Kidney epithelial cell (primary cell): ENCODE measurements around the gene ABHD17A. TPM values are rescaled to one million over a fixed set of nuclear protein-coding genes. Genes with fewer than 3 reads are reported as not detected.
A peak's percentile ranks its signal among the peaks of the same experiment; 100 is the strongest.

Source experiments
- DNase-seq: peaks from one replicate; pipeline ENCODE4 v3.0.0-alpha.2; 2010; ENCODE audit warnings: low read depth
- H3K27me3 ChIP-seq: 2 replicates; pipeline ENCODE4 v1.6.0; 2011; ENCODE audit warnings: low read length; ENCODE audit not compliant: control insufficient read depth, insufficient read depth
- H3K36me3 ChIP-seq: 2 replicates; pipeline ENCODE4 v1.5.1; 2011; ENCODE audit warnings: low read length; ENCODE audit not compliant: control insufficient read depth, insufficient read depth
- H3K4me3 ChIP-seq: 2 replicates; pipeline ENCODE4 v1.5.1; 2011; ENCODE audit warnings: low read depth, mild to moderate bottlenecking, control low read depth, low read length
- CTCF ChIP-seq: IDR thresholded peaks from 2 replicates; pipeline ENCODE4 v1.5.1; 2011; ENCODE audit warnings: mild to moderate bottlenecking, moderate library complexity, low read length, control low read depth, inconsistent platforms; ENCODE audit not compliant: insufficient read depth, poor library complexity, severe bottlenecking
- total RNA-seq: library from RNA; depleted of rRNA; stranded (reverse); fragments of >200 nt; gene quantifications from 2 replicates; pipeline ENCODE4 v1.2.3, GENCODE V29; 2015

Gene ABHD17A
- total RNA-seq, 1 donor from 2014 or later: 54.1 TPM

DNA sequence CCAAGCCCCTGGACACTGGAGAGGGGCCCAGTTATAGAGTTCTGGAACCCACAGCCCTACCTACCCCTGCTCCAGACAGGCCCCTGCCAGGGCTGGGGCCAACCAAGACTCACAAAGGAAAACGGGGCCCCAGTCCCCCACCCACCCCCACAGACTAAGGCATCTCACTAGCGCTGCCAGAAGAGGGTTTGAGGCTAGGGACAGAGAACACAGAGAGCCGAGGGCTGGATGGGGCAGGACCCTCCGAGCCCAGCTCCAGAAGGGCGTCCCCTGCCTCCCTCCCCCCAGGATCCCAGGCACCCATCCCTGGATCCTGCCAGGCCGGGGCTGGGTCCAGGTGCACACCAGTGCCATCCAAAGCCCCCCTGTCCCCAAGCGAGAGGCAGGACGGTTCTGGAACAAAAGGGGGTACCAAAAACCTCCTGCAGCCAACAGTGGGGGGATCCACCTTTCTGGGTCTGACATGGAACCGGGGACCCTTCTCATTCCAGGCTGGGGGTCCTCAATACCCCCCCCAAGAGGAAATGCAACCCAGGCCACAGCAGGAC lies 32.6 kb downstream of the ABHD17A start:
- H3K36me3 ChIP-seq: no peaks in the 10 kb centered on the region
- no peak for DNase-seq
- no peak for TF ChIP-seq CTCF
- no peak overlapping the region for H3K4me3 ChIP-seq
- H3K27me3 ChIP-seq: no peaks in the 10 kb centered on the region

- DNase-seq: no peak
- H3K36me3 ChIP-seq: no peaks in the 10 kb centered on the region
- no peak overlapping the region for H3K4me3 ChIP-seq
- no peak for TF ChIP-seq CTCF
- H3K27me3 ChIP-seq: no peaks in the 10 kb centered on the region
Measured at GRCh38 chr19:1851654-1852580, 33.4 kb downstream of the ABHD17A start.

GRCh38 chr19:1850809-1851653 lies 34.3 kb downstream of the ABHD17A start:
- DNase-seq: no peak
- H3K4me3 ChIP-seq: no peak overlapping the region
- no peaks in the 10 kb centered on the region for H3K27me3 ChIP-seq
- peak; percentile 16 for TF ChIP-seq CTCF
- no peaks in the 10 kb centered on the region for H3K36me3 ChIP-seq

- no peaks in the 10 kb centered on the region for H3K36me3 ChIP-seq
- H3K27me3 ChIP-seq: no peaks in the 10 kb centered on the region
- H3K4me3 ChIP-seq: no peak overlapping the region
- DNase-seq: no peak
- TF ChIP-seq CTCF: no peak
Measured at GRCh38 chr19:1849886-1850398, 35.4 kb downstream of the ABHD17A start.

DNA sequence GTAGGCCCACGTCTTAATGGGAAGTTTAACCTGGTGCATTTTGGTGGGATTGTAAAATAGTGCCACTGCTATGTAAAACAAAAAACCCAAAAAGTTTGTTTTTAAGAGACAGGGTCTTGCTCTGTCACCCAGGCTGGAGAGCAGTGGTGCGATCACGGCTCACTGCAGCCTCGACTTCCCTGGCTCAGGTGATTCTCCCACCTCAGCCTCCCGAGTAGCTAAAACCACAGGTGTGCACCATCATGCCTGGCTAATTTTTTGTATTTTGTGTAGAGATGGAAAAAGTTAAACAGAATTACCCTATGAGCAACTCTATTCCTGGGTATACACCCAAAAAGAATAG lies 36.2 kb downstream of the ABHD17A start:
- Histone ChIP-seq H3K27me3 (no peaks in the 10 kb centered on the region), H3K4me3 (no peak overlapping the region), H3K36me3 (no peaks in the 10 kb centered on the region)
- no peak for DNase-seq
- no peak for TF ChIP-seq CTCF
